GM10248 (cell line): ENCODE data around the gene GABRB1.
A peak's percentile ranks its signal among the peaks of the same experiment; 100 is the strongest.

Experiments
- CTCF ChIA-PET: fragments of 300-600 bp; sonication (Branson Sonifier 250); formaldehyde crosslinking; extraction: SDS; loops from one replicate; lab custom pipeline; 2021; ENCODE audit warnings: antibody characterized with exemption; lab: Yijun Ruan, JAX
- POLR2A ChIA-PET: fragments of 350-650 bp; sonication (Branson Sonifier 250); formaldehyde crosslinking; extraction: SDS; loops from one replicate; lab custom pipeline; 2020; ENCODE audit warnings: antibody characterized with exemption; lab: Yijun Ruan, JAX
- DNase-seq: peaks from one replicate; pipeline ENCODE4 v3.0.0; 2012; ENCODE audit errors: extremely low spot score
- CTCF ChIP-seq: IDR thresholded peaks from 2 replicates; pipeline ENCODE4 v1.5.1; 2012; ENCODE audit warnings: mild to moderate bottlenecking, low read depth; ENCODE audit errors: extremely low read depth, missing control alignments, control extremely low read depth

GABRB1 gene

GRCh38 chr4:47381172-47381571 lies 349.8 kb downstream of the GABRB1 start:
- TF ChIP-seq CTCF = no peak
- CTCF ChIA-PET = no interaction called here
- DNase-seq = no peak

GRCh38 chr4:47382846-47383360 lies 351.5 kb downstream of the GABRB1 start:
- ChIA-PET POLR2A (no interaction called here), CTCF (interaction anchor here (0.6 to 2.5 kb wide), 17 partner anchors 7 to 674 kb away, joined by 3 to 11 read pairs (median 4); no protein-coding TSS in a partner anchor)
- DNase-seq = no peak
- no peak for TF ChIP-seq CTCF

More at GRCh38 chr4:47381172-47381571, 349.8 kb downstream of the GABRB1 start:
- POLR2A ChIA-PET = no interaction called here

GRCh38 chr4:47383829-47384427 lies 352.6 kb downstream of the GABRB1 start:
- peak; percentile 22 for DNase-seq
- CTCF ChIA-PET = interaction anchor here (0.6 to 2.5 kb wide), 15 partner anchors 8 to 675 kb away, joined by 3 to 11 read pairs (median 4); no protein-coding TSS in a partner anchor

GRCh38 chr4:47386146-47386545 lies 354.8 kb downstream of the GABRB1 start:
- POLR2A ChIA-PET = no interaction called here
- DNase-seq = no peak
- CTCF ChIA-PET = interaction anchor here (1.0 to 1.2 kb wide), 4 partner anchors 9 to 451 kb away, joined by 3 read pairs; no protein-coding TSS in a partner anchor
- TF ChIP-seq CTCF = no peak

More at GRCh38 chr4:47383829-47384427, 352.6 kb downstream of the GABRB1 start:
- POLR2A ChIA-PET = no interaction called here
- peak; percentile 51 for TF ChIP-seq CTCF

GRCh38 chr4:47386561-47387235 lies 355.3 kb downstream of the GABRB1 start:
- TF ChIP-seq CTCF = no peak
- CTCF ChIA-PET = interaction anchor here (1.0 to 1.2 kb wide), 4 partner anchors 9 to 452 kb away, joined by 3 read pairs; no protein-coding TSS in a partner anchor
- no peak for DNase-seq
- POLR2A ChIA-PET = no interaction called here

GRCh38 chr4:47390428-47391125 lies 359.2 kb downstream of the GABRB1 start:
- DNase-seq = no peak
- POLR2A ChIA-PET = no interaction called here
- no peak for TF ChIP-seq CTCF
- CTCF ChIA-PET = interaction anchor here (0.9 to 1.6 kb wide), 3 partner anchors 7 to 17 kb away, joined by 3 to 5 read pairs (median 4); no protein-coding TSS in a partner anchor
